HG03469 (cell line): ENCODE data around the gene ROBO1.

Experiments used
- ATAC-seq: cut with Tn5 transposase; IDR thresholded peaks from one replicate; pipeline ENCODE4 v1.9.1; 2021; ENCODE audit warnings: mild to moderate bottlenecking, moderate library complexity, moderate number of reproducible peaks; ENCODE audit not compliant: unreplicated experiment

The ROBO1 gene

DNA sequence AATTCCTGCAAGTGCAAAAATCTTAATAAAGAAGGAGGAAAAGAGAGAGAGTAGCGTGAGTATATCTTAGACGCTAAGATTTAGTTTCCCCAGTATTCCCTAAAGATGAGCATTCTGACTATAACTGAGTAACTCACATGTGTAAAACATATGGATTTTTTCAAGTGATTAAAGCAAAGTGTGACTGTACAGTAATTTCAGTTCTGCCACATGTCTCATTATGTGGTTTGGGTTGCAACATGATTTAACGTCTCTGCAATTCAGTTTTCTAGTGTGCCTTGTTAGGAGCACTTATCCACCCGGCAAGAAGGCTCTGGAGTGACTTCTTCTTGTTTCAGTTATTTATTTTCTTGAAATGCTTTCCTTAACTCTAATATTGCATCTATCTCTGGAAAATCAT is 514.1 kb downstream of the ROBO1 start:
- no peak for ATAC-seq

DNA sequence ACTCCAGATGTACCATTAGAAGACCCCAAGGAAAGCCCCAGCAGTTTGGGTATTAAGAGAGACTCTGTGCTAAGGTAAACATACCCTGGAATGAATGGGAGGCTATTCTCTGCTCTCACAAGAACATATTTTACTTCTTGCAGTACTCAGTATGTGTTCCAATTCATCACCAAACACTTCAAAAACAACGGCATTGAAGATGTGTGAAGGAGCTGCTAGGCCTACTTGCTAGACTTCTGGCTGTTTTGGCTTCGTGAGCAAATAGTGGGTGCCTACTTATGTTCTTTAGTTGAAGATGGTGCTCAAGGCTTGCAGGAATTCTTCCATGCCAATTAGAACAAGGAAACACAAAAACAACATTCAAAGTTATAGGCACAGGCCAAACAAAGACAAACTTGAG is 514.5 kb downstream of the ROBO1 start:
- ATAC-seq: no peak

DNA sequence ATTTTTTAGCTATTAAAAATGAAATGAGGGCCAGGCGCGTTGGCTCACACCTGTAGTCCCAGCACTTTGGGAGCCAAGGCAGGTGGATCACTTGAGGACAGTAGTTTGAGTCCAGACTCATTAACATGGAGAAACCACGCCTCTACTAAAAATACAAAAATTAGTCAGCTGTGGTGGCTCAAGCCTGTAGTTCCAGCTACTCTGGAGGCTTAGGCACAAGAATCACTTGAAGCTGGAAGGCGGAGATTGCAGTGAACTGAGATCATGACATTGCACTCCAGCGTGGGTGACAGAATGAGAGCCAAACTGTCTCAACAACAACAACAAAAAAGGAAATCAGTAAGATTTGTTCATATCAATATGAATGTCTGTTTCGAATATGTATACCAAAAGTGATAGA is 517.1 kb downstream of the ROBO1 start:
- no peak for ATAC-seq

DNA sequence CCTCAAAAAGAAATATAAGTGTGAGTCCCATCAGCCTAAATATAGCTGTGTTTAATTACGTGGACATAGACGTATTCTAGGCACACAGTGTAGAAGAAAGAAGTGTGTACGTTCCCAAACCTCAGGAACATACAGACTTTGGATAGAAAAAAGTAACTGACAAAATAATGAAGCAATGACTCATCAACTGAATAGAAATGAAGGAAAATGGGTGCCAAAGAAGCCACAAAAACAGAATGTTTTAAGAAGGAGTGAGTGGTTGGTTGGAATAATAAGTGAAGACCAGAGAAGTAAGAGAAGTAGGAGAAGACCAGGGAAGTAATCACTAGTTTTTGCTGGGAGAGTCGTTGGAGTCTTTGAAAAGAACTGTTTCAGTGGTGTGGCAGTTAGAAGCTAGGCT is 518.1 kb downstream of the ROBO1 start:
- ATAC-seq: no peak

DNA sequence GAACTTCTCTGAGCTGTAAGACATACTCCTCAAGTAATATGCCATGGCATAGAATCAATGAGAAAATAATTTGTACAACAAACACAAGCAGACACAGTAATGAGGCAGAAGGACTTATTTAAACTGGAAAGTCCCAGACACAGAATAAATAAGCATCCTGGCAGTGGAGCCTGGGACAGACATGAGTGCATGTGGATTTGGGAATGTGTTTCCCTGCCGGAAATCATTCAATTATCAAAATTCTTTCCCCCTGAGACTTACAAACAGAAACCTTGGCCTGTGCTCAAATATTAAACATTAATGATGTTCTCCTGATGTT is 520.1 kb downstream of the ROBO1 start:
- no peak for ATAC-seq

DNA sequence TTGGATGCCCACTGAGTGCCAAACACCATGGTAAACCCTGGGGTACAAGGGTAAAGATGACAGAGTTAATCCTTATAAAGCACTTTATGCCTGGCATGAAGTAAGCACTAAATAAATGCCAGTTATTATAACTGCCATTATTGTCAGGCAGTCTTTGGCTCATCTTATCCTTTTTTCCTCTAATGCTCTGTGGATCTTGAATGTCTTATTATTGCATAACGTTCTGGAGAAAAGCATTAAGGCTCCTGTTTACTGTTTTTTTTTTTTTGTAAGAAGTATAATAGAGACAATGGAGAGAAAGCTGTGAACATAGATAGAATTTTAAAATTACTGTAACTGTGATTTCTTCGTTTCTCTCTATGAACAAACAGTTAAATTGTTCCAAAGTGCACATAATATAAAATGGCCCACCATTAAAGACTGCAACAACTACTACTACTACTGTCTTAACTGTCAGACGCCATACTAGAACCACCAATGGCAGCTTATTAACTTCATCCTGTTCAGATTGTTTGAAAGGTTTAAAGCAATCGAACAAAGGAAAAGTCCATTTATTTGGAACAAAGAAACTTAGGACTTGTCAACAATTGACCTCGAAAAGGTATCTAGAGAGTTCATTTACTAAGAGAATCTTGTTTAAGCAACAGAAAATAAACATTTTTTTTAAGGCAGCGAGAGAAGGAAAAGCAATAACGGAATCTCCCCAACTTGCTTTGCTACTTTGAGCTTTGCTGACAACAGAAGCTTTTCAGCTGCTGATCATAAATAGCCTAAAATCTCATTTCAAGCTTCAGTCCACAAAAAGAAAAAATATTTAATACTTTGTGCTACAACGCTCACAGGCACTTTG is 520.7 kb downstream of the ROBO1 start:
- ATAC-seq: no peak

DNA sequence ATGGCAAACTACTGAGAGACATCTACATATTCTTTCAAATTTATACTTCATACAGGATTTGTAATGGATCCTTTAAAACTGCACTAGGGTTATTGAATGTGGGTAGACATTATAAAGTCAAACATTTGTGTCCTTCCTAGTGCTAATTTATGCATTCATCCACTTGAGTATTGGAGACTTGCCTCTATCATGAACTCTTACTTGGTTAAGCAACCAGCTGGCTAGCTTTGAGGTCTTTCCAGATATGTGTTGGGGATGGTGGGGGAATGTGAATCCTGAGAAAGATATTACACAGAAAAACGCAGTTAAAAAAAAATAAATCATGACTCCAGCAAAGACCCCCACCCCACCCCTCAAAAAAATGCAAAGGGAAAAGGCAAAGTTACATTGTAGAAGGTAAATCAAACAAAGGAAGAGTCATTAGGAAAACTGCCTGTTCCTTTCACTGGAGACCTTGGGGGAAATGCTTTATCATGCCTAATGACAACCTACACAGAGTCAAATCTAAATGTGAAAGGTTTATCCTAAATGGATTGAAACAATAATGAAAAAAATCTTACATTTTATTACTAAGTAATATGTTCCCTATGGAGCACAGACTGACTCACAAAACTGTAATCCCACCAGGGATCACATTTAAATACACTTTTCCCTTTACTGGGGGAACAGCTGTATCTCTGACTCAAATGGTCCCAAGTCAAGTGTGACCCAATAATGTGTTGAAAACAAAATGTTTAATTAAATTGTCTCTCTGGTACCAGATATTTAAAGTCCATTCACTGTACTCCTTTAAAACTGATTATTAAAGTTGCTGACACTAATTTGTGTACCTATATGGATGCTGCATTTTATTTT is 522.3 kb downstream of the ROBO1 start:
- ATAC-seq: no peak

DNA sequence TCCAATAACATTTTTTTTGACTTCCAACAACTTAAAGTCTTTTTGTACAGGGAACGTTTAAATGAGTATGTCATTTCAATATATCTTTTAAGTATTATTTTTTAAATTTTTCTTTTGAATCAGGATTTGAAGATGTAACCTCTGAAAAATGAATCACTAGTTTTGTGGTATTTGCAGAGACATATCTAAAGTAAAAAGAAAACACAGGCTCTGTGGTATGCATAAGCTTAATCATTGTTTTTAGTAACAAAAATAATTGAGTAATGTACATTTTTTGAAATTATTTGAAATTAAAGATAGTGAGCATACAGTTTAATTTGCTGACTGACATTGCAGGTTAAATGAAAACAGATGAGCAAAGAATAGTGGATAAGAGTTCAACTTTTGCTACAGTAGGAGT is 531.3 kb downstream of the ROBO1 start:
- ATAC-seq: no peak

DNA sequence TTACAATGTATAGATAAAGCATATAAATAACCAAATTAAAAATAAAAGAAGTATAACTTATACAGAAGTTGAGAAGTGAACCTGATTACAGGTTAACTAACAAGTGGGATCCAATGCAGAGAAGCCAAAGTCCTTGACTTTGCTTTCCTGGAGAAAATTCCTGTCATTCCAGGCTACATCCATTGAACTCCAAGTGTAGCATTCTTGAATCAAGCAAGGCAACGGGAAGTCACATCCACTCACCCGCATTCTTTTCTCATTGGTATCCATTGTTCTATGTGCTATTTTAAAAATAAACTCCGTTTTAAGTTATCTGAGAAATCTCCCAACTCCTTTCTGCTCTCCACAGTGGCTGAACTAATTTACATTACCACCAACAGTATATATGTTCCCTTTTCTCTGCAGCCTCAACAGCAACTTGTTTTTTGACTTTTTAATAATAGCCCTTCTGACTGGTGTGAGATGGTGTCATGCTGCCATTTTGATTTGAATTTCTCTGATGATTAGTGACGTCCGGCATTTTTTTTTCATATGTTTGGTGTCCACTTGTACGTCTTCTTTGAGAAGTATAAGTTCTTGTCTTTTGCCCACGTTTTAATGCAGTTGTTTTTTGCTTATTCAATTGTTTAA is 534.3 kb downstream of the ROBO1 start:
- ATAC-seq: no peak

DNA sequence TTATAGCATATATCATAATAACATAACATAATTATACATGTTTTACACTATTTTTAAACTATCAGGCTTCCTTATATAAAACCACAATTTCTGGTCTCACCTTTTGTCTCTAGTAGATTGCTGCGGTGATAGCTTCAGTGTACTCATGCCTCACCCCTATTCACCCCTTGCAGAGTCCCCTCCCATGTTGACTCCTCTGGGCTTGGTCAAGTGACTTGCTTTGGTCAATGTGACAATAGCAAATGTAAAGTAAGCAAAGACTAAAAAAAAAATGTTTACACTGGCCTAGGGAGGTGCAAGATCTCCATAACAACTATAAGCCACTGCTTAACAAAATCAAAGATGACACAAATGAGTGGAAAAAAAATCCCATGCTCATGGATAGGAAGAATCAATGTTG is 537.5 kb downstream of the ROBO1 start:
- no peak for ATAC-seq

DNA sequence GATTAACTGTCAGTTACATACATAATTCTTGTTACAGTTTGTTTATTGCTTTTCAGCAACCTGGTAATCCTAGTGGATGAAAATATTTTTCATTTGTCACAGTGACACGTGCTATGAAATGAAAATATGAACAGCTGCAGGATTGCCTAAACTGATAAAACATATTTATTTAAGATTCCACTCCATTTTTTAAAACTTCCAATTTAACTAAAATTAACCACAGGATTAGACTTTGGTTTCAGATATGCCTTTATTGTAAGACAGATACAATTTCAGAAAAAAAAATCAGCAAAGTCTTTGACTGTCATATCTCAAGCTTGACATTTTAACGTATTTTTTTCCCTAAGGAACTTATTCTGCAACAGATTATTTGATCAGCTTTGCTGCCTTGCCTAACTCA is 550.7 kb downstream of the ROBO1 start:
- ATAC-seq: no peak

DNA sequence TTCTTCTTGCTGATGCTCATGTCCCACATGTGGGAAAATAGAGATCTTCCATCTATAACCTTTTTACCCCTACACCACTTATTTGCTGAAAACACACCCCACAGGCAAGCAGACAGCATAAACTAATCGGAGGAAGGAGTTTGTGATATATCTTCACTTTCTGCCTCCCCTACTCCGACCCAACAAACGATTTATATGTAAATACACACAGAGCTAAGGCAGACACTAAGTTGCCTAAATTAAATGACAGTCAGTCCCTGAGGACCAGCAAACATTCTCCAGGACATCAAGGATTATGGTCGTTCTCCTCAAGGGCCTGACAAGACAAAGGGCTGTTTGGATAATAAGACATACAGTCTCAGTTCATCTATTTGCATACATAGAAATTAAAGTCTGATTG is 552.5 kb downstream of the ROBO1 start:
- ATAC-seq: no peak

DNA sequence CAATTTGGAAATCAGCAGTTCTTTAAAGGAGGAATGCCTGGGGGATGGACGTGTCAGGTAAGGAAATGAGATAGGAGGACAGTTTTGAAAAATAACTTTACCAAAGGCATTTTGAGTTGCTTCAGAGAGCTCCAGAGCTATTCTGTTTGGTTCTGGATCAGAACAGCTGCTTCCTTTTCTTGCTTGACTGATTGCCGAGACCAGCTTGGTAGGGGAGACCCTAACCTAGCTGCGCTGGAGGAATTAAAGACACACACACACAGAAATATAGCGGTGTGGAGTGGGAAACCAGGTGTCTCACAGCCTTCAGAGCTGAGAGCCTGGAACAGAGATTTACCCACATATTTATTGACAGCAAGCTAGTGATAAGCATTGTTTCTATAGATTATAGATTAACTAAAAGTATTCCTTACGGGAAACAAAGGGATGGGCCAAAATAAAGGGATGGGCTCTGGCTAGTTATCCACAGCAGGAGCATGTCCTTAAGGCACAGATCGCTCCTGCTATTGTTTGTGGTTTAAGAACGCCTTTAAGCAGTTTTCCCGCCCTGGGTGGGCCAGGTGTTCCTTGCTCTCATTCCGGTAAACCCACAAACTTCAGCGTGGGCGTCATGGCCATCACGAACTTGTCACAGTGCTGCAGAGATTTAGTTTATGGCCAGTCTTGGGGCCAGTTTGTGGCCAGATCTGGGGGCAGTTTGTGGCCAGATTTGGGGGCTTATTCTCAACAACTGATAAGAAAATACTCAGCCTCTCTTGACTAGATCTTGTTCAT is 556.0 kb downstream of the ROBO1 start:
- ATAC-seq: no peak

DNA sequence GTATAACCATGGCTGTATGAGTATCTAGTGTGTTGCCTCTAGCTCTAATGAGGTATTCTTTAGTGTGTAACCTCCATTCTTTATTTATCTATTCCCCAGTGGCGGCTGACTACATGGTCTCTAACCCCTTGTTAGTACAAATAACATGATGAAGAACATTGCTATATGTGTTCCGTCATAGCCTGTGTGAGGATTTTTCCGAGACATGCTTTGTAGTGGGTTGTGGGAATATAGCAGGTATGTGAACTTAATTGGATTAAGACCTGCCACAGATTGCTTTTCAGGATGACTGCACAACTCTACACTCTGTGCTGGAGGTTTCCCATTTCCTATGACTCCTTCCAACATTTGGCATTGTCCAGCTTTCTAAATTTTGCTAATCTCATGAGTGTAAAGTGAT is 563.4 kb downstream of the ROBO1 start:
- no peak for ATAC-seq

DNA sequence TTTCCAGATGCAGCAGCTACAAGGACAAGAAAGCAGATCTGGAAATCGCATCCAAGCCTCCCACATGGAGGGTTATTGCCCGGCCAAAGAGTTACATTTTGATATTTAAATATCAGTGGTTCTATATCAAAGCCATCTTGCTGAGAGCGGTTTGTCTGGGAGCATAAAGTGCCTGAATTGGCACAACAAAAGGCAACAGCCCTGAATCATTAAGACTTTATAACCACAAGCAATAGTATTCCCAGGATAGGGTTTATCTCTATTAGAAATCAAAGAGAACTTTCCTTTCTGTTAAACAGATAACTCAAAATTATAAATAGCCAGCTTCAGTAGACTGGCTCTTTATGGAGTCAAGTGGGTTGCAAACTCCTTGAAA is 564.7 kb downstream of the ROBO1 start:
- no peak for ATAC-seq

DNA sequence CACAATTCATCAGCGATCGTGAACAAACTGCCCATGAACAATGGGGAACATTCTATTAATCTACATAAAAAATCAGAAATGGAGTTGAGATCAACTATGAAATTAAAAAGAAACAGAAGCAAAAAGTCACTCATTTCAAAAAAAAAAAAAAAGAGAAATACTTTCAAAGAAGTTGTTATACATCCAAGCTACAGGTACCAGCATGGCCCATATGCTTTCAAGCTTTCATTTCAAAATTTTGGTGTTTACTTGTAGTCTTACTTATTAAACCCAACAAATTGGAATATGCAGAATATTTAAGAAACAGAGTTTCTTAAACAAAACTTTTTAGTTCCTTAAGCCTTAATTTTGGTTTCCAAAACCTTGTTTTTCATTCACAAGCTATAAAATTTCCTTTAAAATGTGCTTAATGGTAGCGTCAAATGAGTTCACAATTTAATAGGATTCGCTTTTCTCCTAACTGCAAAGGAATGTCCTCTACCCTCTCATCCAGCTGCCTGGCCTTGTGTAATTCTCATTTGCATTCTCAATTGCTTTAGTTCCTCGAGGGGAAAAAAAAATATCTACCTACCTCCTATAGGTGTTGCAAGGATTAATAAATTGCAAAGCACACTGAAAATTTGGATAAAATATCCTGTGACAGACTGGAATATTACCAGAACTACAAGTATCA is 565.2 kb downstream of the ROBO1 start:
- no peak for ATAC-seq

DNA sequence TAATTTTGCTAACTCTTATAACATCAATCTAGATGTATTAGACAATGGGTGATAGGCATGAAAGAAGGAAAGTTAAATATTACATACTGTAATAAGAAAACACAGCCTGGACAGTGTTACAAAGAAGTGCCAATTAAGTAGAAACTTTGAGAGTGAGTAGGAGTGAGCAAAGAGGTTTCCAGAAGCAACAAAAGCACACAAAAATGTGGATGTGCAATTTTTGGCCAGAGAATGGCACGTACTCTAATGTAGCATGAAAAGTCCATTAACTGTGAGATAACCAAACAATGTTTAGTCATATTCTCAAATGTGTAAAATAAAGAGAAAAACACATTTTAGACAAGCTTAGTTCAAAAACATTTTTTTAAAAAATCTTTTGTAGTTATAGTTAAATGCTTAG is 567.3 kb downstream of the ROBO1 start:
- ATAC-seq: no peak

DNA sequence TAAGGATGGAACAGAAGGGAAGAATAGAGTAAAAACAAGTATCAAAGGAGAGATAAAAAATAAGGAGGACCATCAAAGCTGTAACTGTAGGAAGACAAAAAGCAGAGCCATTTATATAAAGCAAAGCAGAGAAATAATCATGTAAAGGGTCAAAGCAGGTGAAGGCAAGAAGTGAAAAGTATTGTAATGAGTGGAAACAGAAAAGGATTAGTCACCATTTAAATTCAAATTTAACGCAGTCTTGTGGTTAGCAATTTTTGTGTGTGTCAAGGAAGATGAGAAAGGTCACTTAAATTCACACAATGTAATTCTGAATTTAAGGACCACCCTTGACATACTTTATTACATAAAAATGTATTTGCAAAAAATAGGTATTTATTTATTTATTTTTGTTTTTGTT is 567.8 kb downstream of the ROBO1 start:
- no peak for ATAC-seq

DNA sequence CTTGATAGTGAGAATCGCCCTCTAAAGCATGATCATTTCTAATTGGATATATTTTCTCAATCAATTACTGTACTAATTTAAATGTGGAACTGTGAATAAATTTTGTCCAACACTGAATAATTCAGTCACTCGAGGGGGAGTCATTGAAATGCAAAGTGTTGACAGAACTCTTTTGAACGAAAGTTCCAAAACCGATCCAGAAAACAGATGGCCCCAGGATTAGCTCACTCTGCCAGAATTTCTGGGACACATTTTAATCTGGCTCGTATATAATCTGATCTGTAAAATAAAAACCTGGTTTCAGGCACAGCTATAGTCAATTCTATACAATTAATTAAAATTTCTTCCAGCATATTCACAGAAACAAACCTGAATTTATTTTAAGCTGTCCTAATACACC is 580.4 kb downstream of the ROBO1 start:
- no peak for ATAC-seq

DNA sequence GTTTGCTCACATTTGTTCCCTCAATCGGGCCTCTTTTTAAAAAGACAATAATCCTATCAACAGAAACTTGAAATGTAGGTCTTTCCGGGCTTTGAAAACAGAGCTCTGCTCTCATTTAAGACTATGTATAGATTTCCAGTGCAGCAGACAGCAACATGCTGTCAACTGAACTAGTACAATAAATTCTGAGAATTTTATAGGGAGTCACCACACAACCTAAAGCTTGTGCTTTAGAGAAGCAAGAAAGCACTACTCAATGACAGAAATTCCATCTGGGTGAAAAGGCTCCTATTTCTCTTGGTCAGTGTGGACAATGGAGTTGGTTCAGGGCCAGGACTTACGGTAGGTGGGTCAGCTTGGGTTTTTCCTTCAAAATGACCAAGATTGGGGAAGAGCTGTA is 583.5 kb downstream of the ROBO1 start:
- no peak for ATAC-seq

DNA sequence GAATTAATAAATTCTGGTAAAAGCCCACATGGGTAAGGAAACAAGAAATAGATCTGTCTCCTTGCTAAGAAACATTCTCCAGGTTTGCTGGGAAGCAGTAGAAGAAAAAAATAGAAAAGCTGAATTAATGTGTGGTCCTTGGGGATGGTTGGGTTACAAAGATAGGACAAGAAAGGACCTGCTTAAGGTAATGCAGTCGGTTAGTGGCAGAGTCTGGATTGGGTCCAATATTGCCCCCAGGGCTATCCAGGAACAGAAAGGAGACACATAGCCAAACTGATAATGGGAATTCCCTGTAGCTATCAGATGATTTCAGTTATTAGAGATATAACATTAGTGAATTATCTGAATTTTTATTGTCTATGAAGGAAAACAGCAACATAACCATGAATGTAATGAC is 584.3 kb downstream of the ROBO1 start:
- ATAC-seq: no peak
